ENCODE measurements around the gene LPO.

DNA sequence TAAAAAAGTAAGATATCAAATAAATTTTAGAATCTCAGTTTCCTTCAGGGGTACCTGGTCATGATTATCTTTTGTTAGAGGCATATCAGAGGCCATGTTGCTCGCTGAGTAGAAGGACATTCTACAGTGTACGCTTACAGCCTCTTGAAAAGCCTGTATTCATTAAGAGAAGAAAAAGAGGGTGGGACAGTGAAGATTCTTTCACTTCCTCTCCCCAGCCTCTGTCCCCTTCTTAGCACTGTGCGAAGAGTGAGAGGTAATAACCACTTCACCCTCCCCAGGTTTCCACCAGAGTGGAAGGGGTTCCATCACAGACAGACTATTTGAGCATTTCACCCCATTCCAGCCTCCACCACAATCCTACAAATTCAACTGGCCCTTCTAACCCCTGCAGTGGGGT, 4.8 kb upstream of the LPO start:
- TF ChIP-seq, protein P1, sequence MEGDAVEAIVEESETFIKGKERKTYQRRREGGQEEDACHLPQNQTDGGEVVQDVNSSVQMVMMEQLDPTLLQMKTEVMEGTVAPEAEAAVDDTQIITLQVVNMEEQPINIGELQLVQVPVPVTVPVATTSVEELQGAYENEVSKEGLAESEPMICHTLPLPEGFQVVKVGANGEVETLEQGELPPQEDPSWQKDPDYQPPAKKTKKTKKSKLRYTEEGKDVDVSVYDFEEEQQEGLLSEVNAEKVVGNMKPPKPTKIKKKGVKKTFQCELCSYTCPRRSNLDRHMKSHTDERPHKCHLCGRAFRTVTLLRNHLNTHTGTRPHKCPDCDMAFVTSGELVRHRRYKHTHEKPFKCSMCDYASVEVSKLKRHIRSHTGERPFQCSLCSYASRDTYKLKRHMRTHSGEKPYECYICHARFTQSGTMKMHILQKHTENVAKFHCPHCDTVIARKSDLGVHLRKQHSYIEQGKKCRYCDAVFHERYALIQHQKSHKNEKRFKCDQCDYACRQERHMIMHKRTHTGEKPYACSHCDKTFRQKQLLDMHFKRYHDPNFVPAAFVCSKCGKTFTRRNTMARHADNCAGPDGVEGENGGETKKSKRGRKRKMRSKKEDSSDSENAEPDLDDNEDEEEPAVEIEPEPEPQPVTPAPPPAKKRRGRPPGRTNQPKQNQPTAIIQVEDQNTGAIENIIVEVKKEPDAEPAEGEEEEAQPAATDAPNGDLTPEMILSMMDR (conservative IDR thresholded peaks at IDR 0.05 in 1 of 2, IDR thresholded peaks at IDR 0.05 in 1 of 2; ENCODE audit: extremely low read depth in 1 of 2, insufficient read depth in 1 of 2, low read depth in 1 of 2, low read length in 2 of 2) = no peak
- TF ChIP-seq EZH2 (IDR thresholded peaks at IDR 0.05; ENCODE audit: borderline replicate concordance, low read length) = no peak
